NB4 (cell line): ENCODE results near the gene SLC30A5.

Experiments used
- MYC ChIP-seq: IDR thresholded peaks from 2 replicates; pipeline ENCODE4 v1.6.1; 2011; ENCODE audit warnings: low read depth, low read length
- POLR2A ChIP-seq: IDR thresholded peaks from 2 replicates; pipeline ENCODE4 v1.6.1; 2011; ENCODE audit warnings: mild to moderate bottlenecking; ENCODE audit not compliant: insufficient read length; ENCODE audit errors: extremely low read depth
- TF ChIP-seq, protein P1 (sequence below): IDR thresholded peaks from one replicate; pipeline ENCODE4 v1.5.1; 2012; ENCODE audit warnings: low read depth, low read length
- TF ChIP-seq, protein P2 (sequence below): IDR thresholded peaks from 2 replicates; pipeline ENCODE4 v1.6.1; 2011; ENCODE audit warnings: low read depth, low read length

DNA sequence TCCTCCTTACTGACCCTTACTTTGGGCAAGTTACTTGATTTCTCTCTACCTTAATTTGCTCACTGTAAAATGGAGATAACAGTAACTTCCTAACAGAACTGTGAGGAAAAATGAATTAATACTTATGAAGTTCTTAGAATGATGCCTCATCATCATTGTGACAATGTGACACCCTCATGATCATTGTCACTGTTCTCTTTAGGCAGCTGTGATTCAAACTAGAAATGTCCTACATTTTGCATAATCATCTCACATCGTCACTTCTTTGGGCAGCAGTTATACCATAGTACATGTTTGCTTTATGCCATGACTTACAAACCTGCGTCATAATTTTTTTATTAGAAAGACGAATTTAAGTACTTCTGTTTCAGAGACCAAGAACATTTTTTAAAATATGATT is 9.7 kb downstream of the SLC30A5 start:
- TF ChIP-seq, protein P1, sequence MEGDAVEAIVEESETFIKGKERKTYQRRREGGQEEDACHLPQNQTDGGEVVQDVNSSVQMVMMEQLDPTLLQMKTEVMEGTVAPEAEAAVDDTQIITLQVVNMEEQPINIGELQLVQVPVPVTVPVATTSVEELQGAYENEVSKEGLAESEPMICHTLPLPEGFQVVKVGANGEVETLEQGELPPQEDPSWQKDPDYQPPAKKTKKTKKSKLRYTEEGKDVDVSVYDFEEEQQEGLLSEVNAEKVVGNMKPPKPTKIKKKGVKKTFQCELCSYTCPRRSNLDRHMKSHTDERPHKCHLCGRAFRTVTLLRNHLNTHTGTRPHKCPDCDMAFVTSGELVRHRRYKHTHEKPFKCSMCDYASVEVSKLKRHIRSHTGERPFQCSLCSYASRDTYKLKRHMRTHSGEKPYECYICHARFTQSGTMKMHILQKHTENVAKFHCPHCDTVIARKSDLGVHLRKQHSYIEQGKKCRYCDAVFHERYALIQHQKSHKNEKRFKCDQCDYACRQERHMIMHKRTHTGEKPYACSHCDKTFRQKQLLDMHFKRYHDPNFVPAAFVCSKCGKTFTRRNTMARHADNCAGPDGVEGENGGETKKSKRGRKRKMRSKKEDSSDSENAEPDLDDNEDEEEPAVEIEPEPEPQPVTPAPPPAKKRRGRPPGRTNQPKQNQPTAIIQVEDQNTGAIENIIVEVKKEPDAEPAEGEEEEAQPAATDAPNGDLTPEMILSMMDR: no peak
- TF ChIP-seq, protein P2, sequence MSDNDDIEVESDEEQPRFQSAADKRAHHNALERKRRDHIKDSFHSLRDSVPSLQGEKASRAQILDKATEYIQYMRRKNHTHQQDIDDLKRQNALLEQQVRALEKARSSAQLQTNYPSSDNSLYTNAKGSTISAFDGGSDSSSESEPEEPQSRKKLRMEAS: no peak
- no peak for TF ChIP-seq POLR2A
- no peak for TF ChIP-seq MYC
